H1 (cell line): ENCODE data around the gene NFIA. TPM values are rescaled to one million over a fixed set of nuclear protein-coding genes. Genes with fewer than 3 reads are reported as not detected.

Experiments
- CHD7 ChIP-seq: fragments of 300-600 bp; sonication (generic); IDR thresholded peaks from 2 replicates; pipeline ENCODE4 v1.7.1; 2012; ENCODE audit warnings: low read length, moderate library complexity, mild to moderate bottlenecking, inconsistent platforms; ENCODE audit not compliant: insufficient replicate concordance
- EGR1 ChIP-seq: IDR thresholded peaks from 2 replicates; pipeline ENCODE4 v1.6.1; 2011; ENCODE audit warnings: low read depth, low read length, borderline replicate concordance
- polyA plus RNA-seq, 7 experiments: library from polyadenylated mRNA; depleted of rRNA in 3 of 7; stranded (reverse) in 5 of 7; unstranded in 2 of 7; fragments of >200 nt in 5 of 7; fragments of 200-250 nt in 2 of 7; gene quantifications; 1 replicate in 5 of 7; 2 replicates in 1 of 7; 4 replicates in 1 of 7; pipeline versions ENCODE4 v1.2.1 to v1.2.3, GENCODE V29; 2011 to 2013; ENCODE audit warnings: missing spikeins in 2 of 7, mixed read lengths in 2 of 7
- total RNA-seq: library from RNA; stranded (reverse); fragmentation: NEBNext Ultra II Directional; extraction: Animal tissue kit (Norgen Biotek cat#: 25700); gene quantifications from 2 replicates; pipeline ENCODE4 v1.2.1, GENCODE V29; 2021
- TF ChIP-seq, protein P1 (sequence below): IDR thresholded peaks from 2 replicates; pipeline ENCODE4 v1.6.1; 2012; ENCODE audit warnings: low read length, inconsistent platforms

Gene NFIA
- total and polyA plus RNA-seq, 2 of the 8 experiments (the other 6 are each of a cell fraction or from before 2014, with no cell fraction given): 1.8 to 2.3 TPM

DNA sequence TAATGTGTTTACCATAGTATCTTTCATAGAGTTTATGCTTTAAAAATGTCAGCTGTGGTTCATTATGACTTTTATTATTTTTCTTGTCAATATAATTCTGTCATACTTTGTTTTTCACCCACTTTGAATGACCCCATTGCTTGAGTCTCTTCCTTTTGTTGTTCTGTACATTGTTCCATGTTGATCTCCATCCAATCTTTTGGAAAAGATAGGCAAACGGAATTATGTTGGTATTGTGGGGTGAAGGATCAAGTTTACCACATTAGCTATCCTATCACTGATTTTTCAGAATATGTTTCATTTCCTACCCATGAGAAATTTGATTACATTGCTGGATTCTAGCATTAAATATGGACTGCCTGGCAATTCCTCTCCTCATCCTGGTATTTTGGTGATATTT lies 196.6 kb downstream of the NFIA start (continued):
- TF ChIP-seq CHD7: no peak
- no peak for TF ChIP-seq EGR1
- TF ChIP-seq, protein P1, sequence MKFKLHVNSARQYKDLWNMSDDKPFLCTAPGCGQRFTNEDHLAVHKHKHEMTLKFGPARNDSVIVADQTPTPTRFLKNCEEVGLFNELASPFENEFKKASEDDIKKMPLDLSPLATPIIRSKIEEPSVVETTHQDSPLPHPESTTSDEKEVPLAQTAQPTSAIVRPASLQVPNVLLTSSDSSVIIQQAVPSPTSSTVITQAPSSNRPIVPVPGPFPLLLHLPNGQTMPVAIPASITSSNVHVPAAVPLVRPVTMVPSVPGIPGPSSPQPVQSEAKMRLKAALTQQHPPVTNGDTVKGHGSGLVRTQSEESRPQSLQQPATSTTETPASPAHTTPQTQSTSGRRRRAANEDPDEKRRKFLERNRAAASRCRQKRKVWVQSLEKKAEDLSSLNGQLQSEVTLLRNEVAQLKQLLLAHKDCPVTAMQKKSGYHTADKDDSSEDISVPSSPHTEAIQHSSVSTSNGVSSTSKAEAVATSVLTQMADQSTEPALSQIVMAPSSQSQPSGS: no peak
